GM12864 (cell line): ENCODE measurements around the gene SMARCD3.

Source experiments
- DNase-seq: peaks from one replicate; pipeline ENCODE4 v3.0.0-alpha.2; 2011; ENCODE audit warnings: low read depth
- H3K4me3 ChIP-seq: 2 replicates; pipeline ENCODE4 v1.5.1; 2011; ENCODE audit warnings: mild to moderate bottlenecking, low read depth, low read length, control low read depth
- TF ChIP-seq, protein P1 (sequence below): IDR thresholded peaks from 2 replicates; pipeline ENCODE4 v1.5.1; 2011; ENCODE audit warnings: low read depth, mild to moderate bottlenecking, moderate library complexity, low read length, control low read depth, inconsistent platforms; ENCODE audit errors: missing control alignments

SMARCD3 gene

GRCh38 chr7:151260883-151261282 lies 12.4 kb upstream of the SMARCD3 start:
- no peak overlapping the region for H3K4me3 ChIP-seq
- TF ChIP-seq, protein P1, sequence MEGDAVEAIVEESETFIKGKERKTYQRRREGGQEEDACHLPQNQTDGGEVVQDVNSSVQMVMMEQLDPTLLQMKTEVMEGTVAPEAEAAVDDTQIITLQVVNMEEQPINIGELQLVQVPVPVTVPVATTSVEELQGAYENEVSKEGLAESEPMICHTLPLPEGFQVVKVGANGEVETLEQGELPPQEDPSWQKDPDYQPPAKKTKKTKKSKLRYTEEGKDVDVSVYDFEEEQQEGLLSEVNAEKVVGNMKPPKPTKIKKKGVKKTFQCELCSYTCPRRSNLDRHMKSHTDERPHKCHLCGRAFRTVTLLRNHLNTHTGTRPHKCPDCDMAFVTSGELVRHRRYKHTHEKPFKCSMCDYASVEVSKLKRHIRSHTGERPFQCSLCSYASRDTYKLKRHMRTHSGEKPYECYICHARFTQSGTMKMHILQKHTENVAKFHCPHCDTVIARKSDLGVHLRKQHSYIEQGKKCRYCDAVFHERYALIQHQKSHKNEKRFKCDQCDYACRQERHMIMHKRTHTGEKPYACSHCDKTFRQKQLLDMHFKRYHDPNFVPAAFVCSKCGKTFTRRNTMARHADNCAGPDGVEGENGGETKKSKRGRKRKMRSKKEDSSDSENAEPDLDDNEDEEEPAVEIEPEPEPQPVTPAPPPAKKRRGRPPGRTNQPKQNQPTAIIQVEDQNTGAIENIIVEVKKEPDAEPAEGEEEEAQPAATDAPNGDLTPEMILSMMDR: no peak
- DNase-seq: no peak

DNA sequence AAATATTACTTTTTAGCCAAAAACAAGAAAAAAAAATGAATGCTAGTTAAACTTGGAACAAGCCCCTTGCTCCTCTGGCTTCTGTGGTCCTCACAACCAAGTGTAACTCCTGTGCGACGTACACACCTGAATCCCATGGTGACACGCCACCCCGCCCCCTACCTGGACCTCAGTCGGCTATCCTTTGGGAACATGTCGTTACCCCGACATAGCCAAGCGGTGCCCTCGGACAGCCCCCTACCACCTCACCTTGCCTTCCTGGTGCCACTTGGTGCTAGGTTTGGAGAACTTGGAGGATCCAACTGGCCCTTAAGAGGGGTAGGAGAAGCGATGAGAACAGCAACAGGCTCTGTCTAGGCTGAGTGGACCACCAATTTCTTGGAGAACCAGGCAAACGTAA lies 12.0 kb upstream of the SMARCD3 start:
- no peak overlapping the region for H3K4me3 ChIP-seq
- DNase-seq: no peak
- TF ChIP-seq, protein P1: no peak

GRCh38 chr7:151257990-151258389 lies 9.5 kb upstream of the SMARCD3 start:
- no peak for DNase-seq
- H3K4me3 ChIP-seq: no peak overlapping the region
- TF ChIP-seq, protein P1: no peak

DNA sequence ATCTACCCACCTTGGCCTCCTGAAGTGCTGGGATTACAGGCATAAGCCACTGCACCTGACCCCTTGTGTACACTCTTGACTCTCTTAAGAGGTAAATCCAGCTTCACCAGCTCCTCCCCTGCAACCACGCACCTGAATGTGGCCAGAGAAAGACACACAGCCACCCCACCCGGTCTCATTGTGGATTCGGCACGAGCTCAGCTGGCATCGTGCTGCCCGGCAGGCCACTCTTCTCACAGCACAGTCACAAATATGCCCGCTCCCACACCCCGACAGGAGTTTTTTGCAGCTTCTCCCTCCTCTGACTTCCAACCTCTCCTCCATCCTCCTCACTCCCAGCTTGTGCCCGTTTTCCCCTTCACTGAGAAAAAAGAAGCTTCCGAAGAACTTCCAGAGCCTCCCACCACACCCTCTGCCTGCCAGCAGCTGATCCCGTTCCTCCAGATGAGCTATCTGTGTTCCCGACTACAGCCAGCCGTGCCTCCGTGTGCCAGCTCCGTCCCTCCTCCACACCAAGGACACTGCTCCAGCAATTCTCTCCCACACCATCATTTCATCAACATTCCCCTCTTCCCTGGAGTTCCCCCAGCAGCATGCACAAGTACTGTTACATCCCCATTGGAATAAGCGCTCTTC lies 8.0 kb upstream of the SMARCD3 start:
- no peak overlapping the region for H3K4me3 ChIP-seq
- DNase-seq: no peak
- TF ChIP-seq, protein P1: no peak

GRCh38 chr7:151255390-151255789 lies 6.9 kb upstream of the SMARCD3 start:
- no peak for DNase-seq
- H3K4me3 ChIP-seq: no peak overlapping the region
- TF ChIP-seq, protein P1: no peak

DNA sequence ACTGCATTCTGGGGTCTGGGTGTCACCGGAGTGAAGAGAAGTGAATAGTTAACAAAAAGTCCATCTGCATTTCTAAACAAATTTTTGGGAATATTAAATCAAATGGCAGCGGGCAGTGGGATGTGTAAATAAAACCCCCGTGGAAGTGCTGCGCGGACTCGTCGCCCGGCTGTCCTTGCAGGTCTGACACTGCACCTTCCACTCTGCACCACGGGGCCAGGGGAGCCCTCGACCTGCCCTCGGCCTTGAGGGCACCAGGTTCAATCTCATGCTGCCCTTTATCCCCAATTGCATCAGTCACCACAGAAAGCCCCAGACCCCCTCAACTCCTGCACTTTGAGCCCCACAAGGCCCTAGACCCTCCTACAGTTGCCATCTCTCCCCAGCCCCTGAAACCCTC lies 6.4 kb upstream of the SMARCD3 start:
- no peak overlapping the region for H3K4me3 ChIP-seq
- TF ChIP-seq, protein P1: no peak
- no peak for DNase-seq

- no peak for DNase-seq
- no peak overlapping the region for H3K4me3 ChIP-seq
- TF ChIP-seq, protein P1: no peak
Measured at GRCh38 chr7:151254316-151254715, 5.8 kb upstream of the SMARCD3 start.
